ENCODE results near the gene GAK.

The GAK gene

DNA sequence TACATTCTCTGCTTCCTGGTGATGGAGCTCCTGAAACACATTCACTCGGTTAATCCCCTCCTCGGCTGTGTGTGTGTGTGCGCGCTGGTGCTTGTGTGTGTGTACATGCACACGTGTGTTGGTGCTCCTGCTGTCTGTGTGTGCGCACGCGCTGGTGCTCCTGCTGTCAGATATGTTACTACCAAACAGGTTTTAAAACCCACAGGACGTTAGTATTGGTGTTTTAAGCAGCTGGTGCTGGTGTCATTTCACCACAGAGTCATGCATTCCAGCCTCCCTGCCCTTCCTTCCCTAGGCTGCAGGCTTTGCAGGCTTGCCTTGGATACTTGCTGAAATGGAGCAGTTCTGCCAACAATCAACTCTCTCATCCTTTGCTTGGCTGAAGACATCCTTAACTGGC is 58.1 kb downstream of the GAK start:
- no peak overlapping the region for H3K4me3 ChIP-seq (ENCODE audit: low read depth, low read length)
- no peak for DNase-seq (ENCODE audit: low read depth)
- TF ChIP-seq, protein P1, sequence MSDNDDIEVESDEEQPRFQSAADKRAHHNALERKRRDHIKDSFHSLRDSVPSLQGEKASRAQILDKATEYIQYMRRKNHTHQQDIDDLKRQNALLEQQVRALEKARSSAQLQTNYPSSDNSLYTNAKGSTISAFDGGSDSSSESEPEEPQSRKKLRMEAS (IDR thresholded peaks at IDR 0.05; ENCODE audit: low read depth, low read length): no peak
- TF ChIP-seq POLR2A (IDR thresholded peaks at IDR 0.05; ENCODE audit: extremely low read depth, insufficient read length) (no peak), MYC (IDR thresholded peaks at IDR 0.05; ENCODE audit: low read depth, low read length) (no peak), CTCF (IDR thresholded peaks at IDR 0.05; ENCODE audit: low read depth, low read length) (no peak)

- no peak overlapping the region for H3K4me3 ChIP-seq (ENCODE audit: low read depth, low read length)
- no peak for DNase-seq (ENCODE audit: low read depth)
- TF ChIP-seq, protein P1 (IDR thresholded peaks at IDR 0.05; ENCODE audit: low read depth, low read length): no peak
- TF ChIP-seq CTCF (IDR thresholded peaks at IDR 0.05; ENCODE audit: low read depth, low read length): no peak
- no peak for TF ChIP-seq POLR2A (IDR thresholded peaks at IDR 0.05; ENCODE audit: extremely low read depth, insufficient read length)
- TF ChIP-seq MYC (IDR thresholded peaks at IDR 0.05; ENCODE audit: low read depth, low read length): no peak
Observed at GRCh38 chr4:872241-872981, 59.7 kb downstream of the GAK start.

DNA sequence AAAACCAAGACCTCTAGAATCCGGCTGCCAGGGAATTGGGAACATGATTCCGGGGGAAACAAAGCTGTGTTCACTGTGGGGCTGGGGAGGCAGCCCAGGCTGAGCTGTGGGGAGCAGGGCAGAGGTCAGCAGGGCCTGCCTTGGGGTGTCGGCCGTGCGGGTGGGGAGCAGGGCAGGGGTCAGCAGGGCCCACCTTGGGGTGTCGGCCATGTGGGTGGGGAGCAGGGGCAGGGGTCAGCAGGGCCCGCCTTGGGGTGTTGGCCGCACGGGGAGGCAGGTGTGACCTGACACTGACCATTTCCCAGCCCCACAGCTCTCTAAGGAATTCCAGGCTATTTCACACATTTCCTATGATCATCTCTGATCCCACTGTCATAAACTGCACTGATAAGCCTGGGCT is 60.6 kb downstream of the GAK start:
- TF ChIP-seq CTCF (IDR thresholded peaks at IDR 0.05; ENCODE audit: low read depth, low read length) (no peak), MYC (IDR thresholded peaks at IDR 0.05; ENCODE audit: low read depth, low read length) (no peak), POLR2A (IDR thresholded peaks at IDR 0.05; ENCODE audit: extremely low read depth, insufficient read length) (no peak)
- TF ChIP-seq, protein P1 (IDR thresholded peaks at IDR 0.05; ENCODE audit: low read depth, low read length): no peak
- DNase-seq (ENCODE audit: low read depth): no peak
- no peak overlapping the region for H3K4me3 ChIP-seq (ENCODE audit: low read depth, low read length)

DNA sequence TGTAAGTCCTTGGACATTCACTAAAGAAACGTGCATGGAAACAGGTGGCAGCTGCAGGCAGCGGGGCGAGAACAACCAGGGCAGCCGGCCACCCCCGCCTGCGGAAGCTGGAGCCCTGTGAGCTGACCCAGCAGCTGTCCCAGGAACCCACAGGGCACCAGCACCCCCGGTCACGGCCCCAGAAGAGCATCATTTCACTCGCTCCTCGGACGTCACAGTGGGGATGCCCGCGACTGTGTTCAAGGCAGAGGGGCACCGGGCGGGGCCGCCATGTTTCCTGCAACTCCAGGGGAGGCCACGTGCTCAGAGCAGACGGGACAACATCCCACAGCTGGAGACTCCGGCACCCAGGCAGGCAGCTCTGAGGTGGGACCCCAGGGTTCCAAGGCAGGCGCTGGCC is 61.2 kb downstream of the GAK start:
- no peak for DNase-seq (ENCODE audit: low read depth)
- H3K4me3 ChIP-seq (ENCODE audit: low read depth, low read length): no peak overlapping the region
- no peak for TF ChIP-seq CTCF (IDR thresholded peaks at IDR 0.05; ENCODE audit: low read depth, low read length)
- TF ChIP-seq MYC (IDR thresholded peaks at IDR 0.05; ENCODE audit: low read depth, low read length): no peak
- TF ChIP-seq, protein P1 (IDR thresholded peaks at IDR 0.05; ENCODE audit: low read depth, low read length): no peak
- no peak for TF ChIP-seq POLR2A (IDR thresholded peaks at IDR 0.05; ENCODE audit: extremely low read depth, insufficient read length)

- no peak for DNase-seq (ENCODE audit: low read depth)
- no peak for TF ChIP-seq MYC (IDR thresholded peaks at IDR 0.05; ENCODE audit: low read depth, low read length)
- no peak for TF ChIP-seq POLR2A (IDR thresholded peaks at IDR 0.05; ENCODE audit: extremely low read depth, insufficient read length)
- H3K4me3 ChIP-seq (ENCODE audit: low read depth, low read length): no peak overlapping the region
Observed at GRCh38 chr4:869776-870175, 62.3 kb downstream of the GAK start.

- TF ChIP-seq, protein P1 (IDR thresholded peaks at IDR 0.05; ENCODE audit: low read depth, low read length): no peak
- TF ChIP-seq MYC (IDR thresholded peaks at IDR 0.05; ENCODE audit: low read depth, low read length) (no peak), POLR2A (IDR thresholded peaks at IDR 0.05; ENCODE audit: extremely low read depth, insufficient read length) (no peak), CTCF (IDR thresholded peaks at IDR 0.05; ENCODE audit: low read depth, low read length) (no peak)
- no peak overlapping the region for H3K4me3 ChIP-seq (ENCODE audit: low read depth, low read length)
- DNase-seq (ENCODE audit: low read depth): no peak
Observed at GRCh38 chr4:868421-868820, 63.7 kb downstream of the GAK start.

Data from NB4 (cell line).